CD14-positive monocyte (primary cell): ENCODE measurements around the gene SSMEM1. TPM values are rescaled to one million over a fixed set of nuclear protein-coding genes. Genes with fewer than 3 reads are reported as not detected.

Experiments used
- DNase-seq, 3 donors: peaks; one replicate each; pipeline ENCODE4 v3.0.0-alpha.2; 2011 to 2022
- H2AFZ ChIP-seq: 2 replicates; pipeline ENCODE4 v1.6.0; 2012; ENCODE audit warnings: mild to moderate bottlenecking, low read depth, low read length, inconsistent platforms; ENCODE audit not compliant: insufficient read depth, poor library complexity, severe bottlenecking
- H3K27ac ChIP-seq, 2 donors: 1 replicate in 1 of 2; 2 replicates in 1 of 2; pipeline ENCODE4 v1.5.1; 2012 to 2013; ENCODE audit warnings: low read length in 2 of 2, control low read depth in 1 of 2, inconsistent platforms in 1 of 2, low read depth in 1 of 2, mild to moderate bottlenecking in 1 of 2
- H3K27me3 ChIP-seq, 2 donors: one replicate each; pipeline versions ENCODE4 v1.6.0 to v1.6.1; 2011 to 2013; ENCODE audit warnings: low read length in 2 of 2; ENCODE audit not compliant: control insufficient read depth in 2 of 2, insufficient read depth in 2 of 2
- H3K36me3 ChIP-seq, 2 donors: replicated peaks in 1 of 2; 1 replicate in 1 of 2; 2 replicates in 1 of 2; pipeline versions ENCODE4 v1.5.1 to v1.6.1; 2012 to 2013; ENCODE audit warnings: low read length in 2 of 2, control low read depth in 1 of 2, inconsistent platforms in 1 of 2, mild to moderate bottlenecking in 1 of 2; ENCODE audit not compliant: insufficient read depth in 2 of 2, control insufficient read depth in 1 of 2
- H3K4me1 ChIP-seq, 2 donors: 1 replicate in 1 of 2; 2 replicates in 1 of 2; pipeline versions ENCODE4 v1.5.1 to v1.6.1; 2012 to 2013; ENCODE audit warnings: low read length in 2 of 2, control low read depth in 1 of 2, inconsistent platforms in 1 of 2, mild to moderate bottlenecking in 1 of 2, moderate library complexity in 1 of 2; ENCODE audit not compliant: insufficient read depth in 2 of 2, control insufficient read depth in 1 of 2
- H3K4me2 ChIP-seq: replicated peaks from 2 replicates; pipeline ENCODE3; 2012; ENCODE audit warnings: low read length, moderate library complexity, mild to moderate bottlenecking; ENCODE audit not compliant: poor library complexity, severe bottlenecking; ENCODE audit errors: extremely low read depth
- H3K4me3 ChIP-seq, 3 experiments: fragments of 200-600 bp in 1 of 3; sonication (generic) in 1 of 3; replicated peaks in 1 of 3; 1 replicate in 2 of 3; 2 replicates in 1 of 3; pipeline ENCODE4 v1.5.1; 2011 to 2013; ENCODE audit warnings: low read length in 3 of 3, mild to moderate bottlenecking in 3 of 3, control low read depth in 2 of 3, low read depth in 2 of 3, inconsistent platforms in 1 of 3, moderate library complexity in 1 of 3
- H3K79me2 ChIP-seq: 2 replicates; pipeline ENCODE4 v1.6.0; 2012; ENCODE audit warnings: mild to moderate bottlenecking, control low read depth, inconsistent platforms, low read length, moderate library complexity; ENCODE audit not compliant: insufficient read depth
- H3K9ac ChIP-seq: 2 replicates; pipeline ENCODE4 v1.6.0; 2017; ENCODE audit warnings: low read length, mild to moderate bottlenecking; ENCODE audit not compliant: insufficient read depth, poor library complexity, severe bottlenecking
- H3K9me3 ChIP-seq, 2 donors: replicated peaks in 1 of 2; 1 replicate in 1 of 2; 2 replicates in 1 of 2; pipeline versions ENCODE4 v1.5.1 to v1.6.1; 2012 to 2013; ENCODE audit warnings: low read length in 2 of 2, control low read depth in 1 of 2; ENCODE audit not compliant: control insufficient read depth in 1 of 2, insufficient read depth in 1 of 2
- H4K20me1 ChIP-seq: 2 replicates; pipeline ENCODE4 v1.6.0; 2012; ENCODE audit warnings: mild to moderate bottlenecking, low read length, control low read depth, moderate library complexity; ENCODE audit not compliant: insufficient read depth
- H3K27ac Mint-ChIP-seq, 7 donors: one replicate each; pipeline ENCODE4 v1.8.0; 2020; ENCODE audit warnings: mild to moderate bottlenecking in 7 of 7, mixed read lengths in 7 of 7, moderate library complexity in 6 of 7, inconsistent platforms in 2 of 7
- H3K27me3 Mint-ChIP-seq, 3 donors: one replicate each; pipeline ENCODE4 v1.8.0; 2021 to 2022; ENCODE audit warnings: low read depth in 3 of 3, mild to moderate bottlenecking in 3 of 3, mixed read lengths in 3 of 3, moderate library complexity in 3 of 3, inconsistent platforms in 1 of 3
- H3K36me3 Mint-ChIP-seq, 2 donors: one replicate each; pipeline ENCODE4 v1.8.0; 2020; ENCODE audit warnings: mixed read lengths in 2 of 2, inconsistent platforms in 1 of 2, mild to moderate bottlenecking in 1 of 2
- H3K4me1 Mint-ChIP-seq: one replicate; pipeline ENCODE4 v1.8.0; 2020; ENCODE audit warnings: mild to moderate bottlenecking, mixed read lengths
- H3K4me3 Mint-ChIP-seq, 2 donors: one replicate each; pipeline ENCODE4 v1.8.0; 2020; ENCODE audit warnings: mild to moderate bottlenecking in 2 of 2, mixed read lengths in 2 of 2, moderate library complexity in 1 of 2
- H3K9me3 Mint-ChIP-seq, 7 donors: one replicate each; pipeline ENCODE4 v1.8.0; 2020 to 2022; ENCODE audit warnings: mixed read lengths in 7 of 7, mild to moderate bottlenecking in 6 of 7, moderate library complexity in 6 of 7, inconsistent platforms in 2 of 7
- WGBS: methylation state at CpG from one replicate; pipeline ENCODE4 v1.1.5; 2013; ENCODE audit warnings: missing lambda C conversion rate; ENCODE audit not compliant: insufficient coverage; 5-methylcytosine and 5-hydroxymethylcytosine counted together
- intact Hi-C, 2 donors: fragments of 100-400 bp; cut with micrococcal nuclease; formaldehyde crosslinking; loops; one replicate each; pipeline versions ENCODE4 v1.15.0 to v1.15.1; 2023
- polyA plus RNA-seq, 3 donors: library from polyadenylated mRNA; depleted of rRNA in 1 of 3; unstranded in 2 of 3; stranded (reverse) in 1 of 3; fragments of 300-500 nt in 2 of 3; fragments of >200 nt in 1 of 3; fragmentation: Illumina TruSeq in 2 of 3; gene quantifications; 1 replicate in 2 of 3; 2 replicates in 1 of 3; pipeline ENCODE4 v1.2.3, GENCODE V29; 2012 to 2021
- TF ChIP-seq, protein P1 (sequence below): fragments of 200-600 bp; IDR thresholded peaks from one replicate; pipeline ENCODE4 v1.8.0; 2022; ENCODE audit warnings: antibody characterized with exemption, mild to moderate bottlenecking

Gene SSMEM1
- polyA plus RNA-seq, 3 donors: not detected

DNA sequence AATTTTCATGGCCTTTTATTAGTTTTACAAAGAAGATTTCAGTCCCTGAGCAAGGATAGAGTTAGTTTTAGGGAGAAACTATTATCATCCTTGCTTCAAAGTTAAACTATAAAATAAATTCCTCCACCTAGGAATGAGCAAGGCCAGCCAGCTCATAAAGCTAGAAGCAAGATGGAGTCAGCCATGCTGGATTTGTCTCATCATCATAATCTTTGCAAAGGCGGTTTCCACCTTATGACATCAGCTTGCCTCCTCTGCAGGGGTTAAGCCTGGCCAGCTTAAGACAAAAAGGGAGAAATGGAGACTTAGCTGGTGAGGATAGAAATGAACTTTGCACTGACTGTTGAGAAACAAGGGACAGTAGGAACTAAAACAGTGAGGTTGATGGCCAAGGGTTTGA, 18.7 kb downstream of the SSMEM1 start:
- TF ChIP-seq, protein P1, sequence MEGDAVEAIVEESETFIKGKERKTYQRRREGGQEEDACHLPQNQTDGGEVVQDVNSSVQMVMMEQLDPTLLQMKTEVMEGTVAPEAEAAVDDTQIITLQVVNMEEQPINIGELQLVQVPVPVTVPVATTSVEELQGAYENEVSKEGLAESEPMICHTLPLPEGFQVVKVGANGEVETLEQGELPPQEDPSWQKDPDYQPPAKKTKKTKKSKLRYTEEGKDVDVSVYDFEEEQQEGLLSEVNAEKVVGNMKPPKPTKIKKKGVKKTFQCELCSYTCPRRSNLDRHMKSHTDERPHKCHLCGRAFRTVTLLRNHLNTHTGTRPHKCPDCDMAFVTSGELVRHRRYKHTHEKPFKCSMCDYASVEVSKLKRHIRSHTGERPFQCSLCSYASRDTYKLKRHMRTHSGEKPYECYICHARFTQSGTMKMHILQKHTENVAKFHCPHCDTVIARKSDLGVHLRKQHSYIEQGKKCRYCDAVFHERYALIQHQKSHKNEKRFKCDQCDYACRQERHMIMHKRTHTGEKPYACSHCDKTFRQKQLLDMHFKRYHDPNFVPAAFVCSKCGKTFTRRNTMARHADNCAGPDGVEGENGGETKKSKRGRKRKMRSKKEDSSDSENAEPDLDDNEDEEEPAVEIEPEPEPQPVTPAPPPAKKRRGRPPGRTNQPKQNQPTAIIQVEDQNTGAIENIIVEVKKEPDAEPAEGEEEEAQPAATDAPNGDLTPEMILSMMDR: no peak
- Histone ChIP-seq H3K27me3 (no peaks in the 10 kb centered on the region), H3K9me3 (no peaks in the 10 kb centered on the region), H3K36me3 (no peaks in the 10 kb centered on the region), H4K20me1 (no peaks in the 10 kb centered on the region), H3K27ac (no peak overlapping the region), H3K4me3 (no peak overlapping the region), H3K79me2 (no peaks in the 10 kb centered on the region), H2AFZ (no peak overlapping the region), H3K4me1 (no peaks in the 10 kb centered on the region), H3K4me2 (no peak overlapping the region), H3K9ac (no peak overlapping the region)
- H3K36me3 Mint-ChIP-seq: no peaks in the 10 kb centered on the region
- no peak for DNase-seq
- WGBS: no CpG with 5 or more reads among the region's 1 CpG
- H3K27ac Mint-ChIP-seq: no peak overlapping the region
- no peaks in the 10 kb centered on the region for H3K4me1 Mint-ChIP-seq
- no peak overlapping the region for H3K4me3 Mint-ChIP-seq
- intact Hi-C loops: no loop called here
- peaks cover 2 to 13% (median 7%) of the 10 kb centered on the region in 7 donors for H3K9me3 Mint-ChIP-seq
- H3K27me3 Mint-ChIP-seq: peaks cover 0 to 2% (median 1%) of the 10 kb centered on the region in 3 donors

DNA sequence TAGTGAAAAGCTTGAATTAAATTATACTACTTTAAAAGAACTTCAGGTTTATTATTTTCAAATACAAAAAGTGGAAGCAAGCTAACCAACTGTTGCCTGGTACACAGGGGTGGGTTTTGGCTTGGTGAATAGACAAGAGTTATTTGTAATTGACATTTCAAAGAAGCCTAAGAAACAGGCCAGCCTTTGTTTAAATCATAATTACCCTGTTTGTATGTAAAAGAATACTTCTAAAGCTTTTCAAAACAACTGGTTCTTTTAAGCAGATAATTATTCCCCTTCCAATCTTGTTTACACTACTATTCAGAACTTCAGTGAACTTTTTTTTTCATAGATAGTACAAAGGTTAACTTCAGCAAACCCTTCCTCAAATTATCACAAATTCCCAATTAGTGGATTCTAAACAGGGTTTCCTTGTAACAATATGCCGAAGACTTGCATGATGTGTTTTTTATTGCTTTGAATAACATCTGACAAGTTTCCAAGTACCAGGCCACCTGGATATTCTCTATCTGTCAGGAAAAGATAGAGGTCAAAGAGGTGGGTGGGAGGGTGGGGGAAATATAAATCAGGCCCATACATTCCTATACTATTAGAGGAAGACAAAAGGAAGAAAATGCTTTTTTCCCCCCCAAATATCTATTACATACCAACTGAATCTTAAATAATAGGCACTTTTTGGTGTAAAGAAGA, 20.4 kb downstream of the SSMEM1 start:
- Histone ChIP-seq H3K36me3 (no peaks in the 10 kb centered on the region), H3K4me2 (no peak overlapping the region), H3K9ac (no peak overlapping the region), H3K27ac (no peak overlapping the region), H3K27me3 (no peaks in the 10 kb centered on the region), H4K20me1 (no peaks in the 10 kb centered on the region), H2AFZ (no peak overlapping the region), H3K9me3 (no peaks in the 10 kb centered on the region), H3K4me3 (no peak overlapping the region), H3K79me2 (no peaks in the 10 kb centered on the region), H3K4me1 (no peaks in the 10 kb centered on the region)
- intact Hi-C loops: no loop called here
- H3K4me3 Mint-ChIP-seq: no peak overlapping the region
- no peak for DNase-seq
- TF ChIP-seq, protein P1: no peak
- no peaks in the 10 kb centered on the region for H3K36me3 Mint-ChIP-seq
- peaks cover 0 to 2% (median 1%) of the 10 kb centered on the region in 3 donors for H3K27me3 Mint-ChIP-seq
- H3K27ac Mint-ChIP-seq: no peak overlapping the region
- H3K9me3 Mint-ChIP-seq: peaks cover 2 to 14% (median 7%) of the 10 kb centered on the region in 7 donors
- H3K4me1 Mint-ChIP-seq: no peaks in the 10 kb centered on the region
- WGBS: no CpG with 5 or more reads among the region's 1 CpG
